Osteocyte (in vitro differentiated cells): ENCODE results near the gene CYTL1. TPM values are rescaled to one million over a fixed set of nuclear protein-coding genes. Genes with fewer than 3 reads are reported as not detected.

Source experiments
- DNase-seq: peaks from one replicate; pipeline ENCODE4 v3.0.0; 2021; ENCODE audit warnings: mixed read lengths; ENCODE audit not compliant: unreplicated experiment; ENCODE audit errors: extremely low spot score
- H3K27ac Mint-ChIP-seq: one replicate; pipeline ENCODE4 v1.8.0; 2021; ENCODE audit warnings: mild to moderate bottlenecking, mixed read lengths; ENCODE audit not compliant: unreplicated experiment
- H3K27me3 Mint-ChIP-seq: one replicate; pipeline ENCODE4 v1.8.0; 2021; ENCODE audit warnings: mixed read lengths; ENCODE audit not compliant: unreplicated experiment
- H3K36me3 Mint-ChIP-seq: one replicate; pipeline ENCODE4 v1.8.0; 2021; ENCODE audit warnings: mixed read lengths; ENCODE audit not compliant: unreplicated experiment
- H3K4me1 Mint-ChIP-seq: one replicate; pipeline ENCODE4 v1.8.0; 2021; ENCODE audit warnings: mixed read lengths; ENCODE audit not compliant: unreplicated experiment
- H3K4me3 Mint-ChIP-seq: one replicate; pipeline ENCODE4 v1.8.0; 2021; ENCODE audit warnings: mild to moderate bottlenecking, moderate library complexity, mixed read lengths; ENCODE audit not compliant: unreplicated experiment
- H3K9me3 Mint-ChIP-seq: one replicate; pipeline ENCODE4 v1.8.0; 2021; ENCODE audit warnings: mixed read lengths; ENCODE audit not compliant: unreplicated experiment
- CTCF ChIP-seq: fragments of 200-600 bp; sonication (generic); IDR thresholded peaks from 2 replicates; pipeline ENCODE4 v1.5.0; 2021; ENCODE audit warnings: antibody characterized with exemption, mild to moderate bottlenecking, moderate library complexity
- total RNA-seq: library from RNA; stranded (reverse); gene quantifications from 2 replicates; pipeline ENCODE4 v1.2.1, GENCODE V29; 2021

Gene CYTL1
- total RNA-seq, 1 donor from 2014 or later = 86.8 TPM

DNA sequence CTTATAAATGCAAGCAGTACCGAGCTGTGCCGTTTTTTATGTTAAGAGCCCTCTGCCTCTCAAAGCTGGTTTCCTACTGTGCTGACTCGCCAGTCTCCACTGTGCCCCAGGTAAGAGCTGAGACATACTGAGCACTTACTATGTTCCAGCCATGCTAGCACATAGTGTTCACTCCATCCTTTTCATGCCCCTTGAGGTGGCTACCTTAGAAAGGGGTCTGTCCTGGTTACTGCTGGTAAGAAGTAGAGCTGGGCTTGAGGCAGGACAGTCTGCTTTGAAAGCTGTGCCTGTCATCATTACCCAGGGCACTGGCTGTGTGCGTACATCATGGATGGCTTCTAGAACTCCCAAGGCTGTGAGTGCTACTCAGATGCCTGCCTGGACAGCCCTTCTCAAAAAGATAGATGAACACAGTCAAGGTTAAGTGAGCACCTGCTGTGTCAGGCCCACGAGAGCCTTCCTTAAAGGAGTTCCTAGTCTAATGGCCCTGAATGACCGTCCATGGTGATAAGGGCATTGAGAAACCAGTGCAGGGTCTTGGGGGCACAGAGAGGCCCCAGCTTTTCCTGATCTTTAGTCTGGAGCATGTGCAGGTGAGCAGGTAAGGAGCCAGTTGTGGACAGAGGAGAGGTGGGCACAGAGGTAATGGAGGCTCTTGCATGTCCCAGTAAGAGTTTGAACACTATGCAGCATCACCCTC, 33.6 kb upstream of the CYTL1 start:
- Mint-ChIP-seq H3K27me3 (no peaks in the 10 kb centered on the region), H3K9me3 (no peaks in the 10 kb centered on the region)

GRCh38 chr4:5052204-5052702, 33.0 kb upstream of the CYTL1 start:
- H3K27me3 Mint-ChIP-seq = no peaks in the 10 kb centered on the region
- TF ChIP-seq CTCF = no peak
- H3K4me1 Mint-ChIP-seq = peaks cover 35% of the 10 kb centered on the region
- H3K27ac Mint-ChIP-seq = peak overlapping the region; percentile 85
- H3K36me3 Mint-ChIP-seq = peaks cover 5% of the 10 kb centered on the region
- peak; percentile 79 for DNase-seq
- H3K9me3 Mint-ChIP-seq = no peaks in the 10 kb centered on the region
- H3K4me3 Mint-ChIP-seq = peak overlapping the region; percentile 94

More for the DNA sequence above, 33.6 kb upstream of the CYTL1 start:
- Mint-ChIP-seq H3K36me3 (peaks cover 5% of the 10 kb centered on the region), H3K27ac (peak overlapping the region; percentile 85), H3K4me3 (peak overlapping the region; percentile 94), H3K4me1 (peaks cover 35% of the 10 kb centered on the region)
- DNase-seq = peak; percentile 60
- no peak for TF ChIP-seq CTCF

- DNase-seq = peak; percentile 89
- Mint-ChIP-seq H3K27ac (peak within 1 kb of the TSS; percentile 91), H3K36me3 (peaks cover 2% of the 10 kb centered on the region), H3K9me3 (no peaks in the 10 kb centered on the region), H3K27me3 (no peaks in the 10 kb centered on the region), H3K4me3 (peak within 1 kb of the TSS; percentile 94), H3K4me1 (peaks cover 35% of the 10 kb centered on the region)
- TF ChIP-seq CTCF = no peak
Observed at GRCh38 chr4:5051278-5052203, 32.3 kb upstream of the CYTL1 start, which contains the start of gene STK32B. STK32B (plus strand) TSS chr4:5051480.

DNA sequence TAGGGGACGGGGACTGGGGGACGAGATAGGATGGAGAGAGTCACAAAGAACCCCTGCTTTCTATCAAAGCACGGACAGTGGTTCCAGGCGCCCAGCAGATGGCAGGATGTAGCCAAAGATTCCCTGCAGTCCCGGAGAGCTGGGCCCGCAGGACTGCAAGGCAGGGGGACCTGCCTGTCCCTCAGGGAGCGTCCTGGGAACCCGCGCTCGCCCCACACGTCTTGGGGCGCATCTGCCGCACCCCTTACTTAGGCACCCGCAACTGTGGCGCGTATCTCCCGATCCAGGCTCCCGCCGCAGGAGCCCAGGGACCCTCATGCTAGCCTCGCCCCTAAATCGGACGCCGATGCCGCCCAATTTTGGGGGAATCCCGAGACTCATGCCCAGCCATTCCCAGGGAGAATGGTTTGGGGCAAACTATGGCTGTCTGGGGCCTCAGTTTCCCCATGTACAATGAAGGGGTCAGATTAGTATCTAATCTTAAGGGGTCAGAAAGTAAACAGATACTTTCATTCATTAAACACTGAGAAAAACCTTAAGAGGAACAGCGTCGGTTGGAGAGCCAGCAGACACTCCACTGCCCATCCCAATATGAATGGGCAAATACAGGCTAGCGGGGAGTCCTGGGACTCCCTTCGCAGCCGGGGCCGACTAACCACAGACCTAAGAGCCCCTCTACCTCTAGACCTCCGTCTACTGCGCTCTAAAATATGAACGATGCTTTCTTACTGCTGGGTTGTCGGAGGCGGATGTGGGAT, 31.4 kb upstream of the CYTL1 start:
- TF ChIP-seq CTCF = peak; percentile 91
- Mint-ChIP-seq H3K27me3 (no peaks in the 10 kb centered on the region), H3K9me3 (no peaks in the 10 kb centered on the region), H3K36me3 (no peaks in the 10 kb centered on the region), H3K4me1 (peaks cover 36% of the 10 kb centered on the region), H3K27ac (peak overlapping the region; percentile 91), H3K4me3 (peak overlapping the region; percentile 94)
- peak; percentile 92 for DNase-seq
